HepG2 (cell line): ENCODE results near the gene SRBD1. TPM values are rescaled to one million over a fixed set of nuclear protein-coding genes. Genes with fewer than 3 reads are reported as not detected.

Source experiments
- ATAC-seq: fragments of 200-7000 bp; cut with Tn5 transposase; 3 replicates; pipeline ENCODE4 v1.9.1; 2020; ENCODE audit warnings: mild to moderate bottlenecking, moderate library complexity
- BruUV-seq: library from RNA; stranded (reverse); fragments of 400-500 nt; replicated peaks from 2 replicates; lab custom pipeline; 2021; lab: Mats Ljungman, UMichigan
- CTCF ChIA-PET: fragments of 300-600 bp; formaldehyde crosslinking; extraction: SDS; loops from one replicate; lab custom pipeline; 2021; ENCODE audit warnings: low total read pairs, inconsistent platforms, low intra/inter-chr PET ratio; lab: Yijun Ruan, JAX
- POLR2A ChIA-PET: fragments of 350-600 bp; sonication (Branson Sonifier 250); formaldehyde crosslinking; loops from one replicate; lab custom pipeline; 2020; ENCODE audit warnings: antibody characterized with exemption, inconsistent platforms; lab: Yijun Ruan, JAX
- DNase-seq: peaks from one replicate; pipeline ENCODE4 v3.0.0-alpha.2; 2015; ENCODE audit warnings: low spot score
- FAIRE-seq: peaks from 3 replicates; lab custom pipeline; 2011; peaks lifted over from hg19 to GRCh38; lab: Jason Lieb, UNC
- H2AFZ ChIP-seq: one replicate; pipeline ENCODE4 v1.6.1; 2011; ENCODE audit warnings: low read length, inconsistent platforms
- H3K27ac ChIP-seq: fragments of 300-600 bp; 3 replicates; pipeline ENCODE4 v1.8.0; 2011; ENCODE audit warnings: mixed run types, mild to moderate bottlenecking, mixed read lengths, low read length, inconsistent platforms; ENCODE audit not compliant: insufficient read depth; ENCODE audit errors: extremely low read length
- H3K27me3 ChIP-seq, 2 experiments: fragments of 200-600 bp in 1 of 2; 2 replicates in 1 of 2; 3 replicates in 1 of 2; pipeline versions ENCODE4 v1.6.0 to v1.8.0; 2011; ENCODE audit warnings: low read length in 2 of 2, mild to moderate bottlenecking in 2 of 2, moderate library complexity in 2 of 2, inconsistent platforms in 1 of 2; ENCODE audit not compliant: insufficient read depth in 2 of 2, control insufficient read depth in 1 of 2
- H3K36me3 ChIP-seq, 2 experiments: fragments of 200-600 bp in 1 of 2; replicated peaks in 1 of 2; 2 replicates in 1 of 2; 3 replicates in 1 of 2; pipeline versions ENCODE4 v1.5.1 to v1.8.0; 2011; ENCODE audit warnings: low read length in 2 of 2, inconsistent platforms in 1 of 2; ENCODE audit not compliant: insufficient read depth in 2 of 2, control insufficient read depth in 1 of 2
- H3K4me1 ChIP-seq: 2 replicates; pipeline ENCODE4 v1.5.1; 2012; ENCODE audit warnings: low read length, inconsistent platforms; ENCODE audit not compliant: insufficient read depth
- H3K4me2 ChIP-seq: 2 replicates; pipeline ENCODE4 v1.6.0; 2011; ENCODE audit warnings: low read depth, low read length, inconsistent platforms
- H3K4me3 ChIP-seq, 3 experiments: fragments of 200-600 bp in 1 of 3; sonication (generic), shearing (Covaris generic) in 1 of 3; replicated peaks in 1 of 3; 2 replicates each; pipeline ENCODE4 v1.5.1; 2011 to 2016; ENCODE audit warnings: low read length in 3 of 3, inconsistent platforms in 2 of 3, low read depth in 2 of 3, mild to moderate bottlenecking in 2 of 3, control low read depth in 1 of 3, mixed read lengths in 1 of 3; ENCODE audit not compliant: insufficient read depth in 1 of 3
- H3K79me2 ChIP-seq: one replicate; pipeline ENCODE4 v1.6.1; 2011; ENCODE audit warnings: low read length, inconsistent platforms; ENCODE audit not compliant: insufficient read depth
- H3K9ac ChIP-seq: 2 replicates; pipeline ENCODE4 v1.6.0; 2011; ENCODE audit warnings: mild to moderate bottlenecking, low read depth, low read length, inconsistent platforms; ENCODE audit not compliant: insufficient read depth
- H3K9me3 ChIP-seq: 2 replicates; pipeline ENCODE4 v1.5.1; 2012; ENCODE audit warnings: mild to moderate bottlenecking, low read length
- H4K20me1 ChIP-seq: 2 replicates; pipeline ENCODE4 v1.6.0; 2011; ENCODE audit warnings: inconsistent platforms, mild to moderate bottlenecking, low read length, moderate library complexity; ENCODE audit not compliant: insufficient read depth
- BCL6 ChIP-seq: IDR thresholded peaks from 2 replicates; pipeline ENCODE4 v1.6.1; 2016; ENCODE audit warnings: missing genetic modification reagents, missing compliant biosample characterization
- EP300 ChIP-seq, 3 experiments: sonication (generic) in 1 of 3; formaldehyde crosslinking in 1 of 3; IDR thresholded peaks; 2 replicates each; pipeline versions ENCODE4 v1.5.1 to v1.6.1; 2011 to 2020; ENCODE audit warnings: low read depth in 2 of 3, low read length in 2 of 3, borderline replicate concordance in 1 of 3, improper control_type of control experiment in 1 of 3, mild to moderate bottlenecking in 1 of 3, missing genetic modification reagents in 1 of 3, moderate library complexity in 1 of 3
- HNRNPLL ChIP-seq: fragments of 200-400 bp; formaldehyde crosslinking; IDR thresholded peaks from 2 replicates; pipeline ENCODE4 v1.6.1; 2017; ENCODE audit warnings: mild to moderate bottlenecking, low read depth, low read length; ENCODE audit not compliant: poor library complexity, severe bottlenecking
- MAFK ChIP-seq, 2 experiments: IDR thresholded peaks in 1 of 2; conservative IDR thresholded peaks in 1 of 2; 2 replicates each; pipeline ENCODE4 v1.6.1; 2011; ENCODE audit warnings: improper control_type of control experiment in 2 of 2, low read length in 2 of 2
- NPAS2 ChIP-seq: sonication (generic); formaldehyde crosslinking; IDR thresholded peaks from 2 replicates; pipeline ENCODE4 v1.8.0; 2022; ENCODE audit warnings: mild to moderate bottlenecking, missing genetic modification reagents, borderline replicate concordance
- PREB ChIP-seq: sonication (generic); formaldehyde crosslinking; IDR thresholded peaks from 2 replicates; pipeline ENCODE4 v1.4.0; 2020; ENCODE audit warnings: missing genetic modification reagents
- RBAK ChIP-seq: sonication (generic); formaldehyde crosslinking; IDR thresholded peaks from 2 replicates; pipeline ENCODE4 v1.5.1; 2020; ENCODE audit warnings: mild to moderate bottlenecking, missing genetic modification reagents
- SKIL ChIP-seq: sonication (generic); formaldehyde crosslinking; IDR thresholded peaks from 2 replicates; pipeline ENCODE4 v1.8.0; 2022; ENCODE audit warnings: missing genetic modification reagents, mild to moderate bottlenecking, moderate library complexity, borderline replicate concordance
- SNRNP70 ChIP-seq: fragments of 200-400 bp; formaldehyde crosslinking; IDR thresholded peaks from 2 replicates; pipeline ENCODE4 v1.6.1; 2017; ENCODE audit warnings: mild to moderate bottlenecking, low read depth, low read length, moderate library complexity
- ZMYM2 ChIP-seq: sonication (generic); formaldehyde crosslinking; IDR thresholded peaks from 2 replicates; pipeline ENCODE4 v1.8.0; 2022; ENCODE audit warnings: mild to moderate bottlenecking, missing genetic modification reagents
- ZNF333 ChIP-seq: sonication (generic); formaldehyde crosslinking; IDR thresholded peaks from 2 replicates; pipeline ENCODE4 v1.4.0; 2020; ENCODE audit warnings: mild to moderate bottlenecking, missing genetic modification reagents, borderline replicate concordance
- ZNF383 ChIP-seq: sonication (generic); formaldehyde crosslinking; IDR thresholded peaks from 2 replicates; pipeline ENCODE4 v1.4.0; 2020; ENCODE audit warnings: missing genetic modification reagents, mild to moderate bottlenecking, borderline replicate concordance
- ZNF574 ChIP-seq: sonication (generic); formaldehyde crosslinking; IDR thresholded peaks from 2 replicates; pipeline ENCODE4 v1.4.0; 2020; ENCODE audit warnings: missing genetic modification reagents
- ZNF766 ChIP-seq: sonication (generic); formaldehyde crosslinking; IDR thresholded peaks from 2 replicates; pipeline ENCODE4 v1.5.0; 2020; ENCODE audit warnings: missing genetic modification reagents, borderline replicate concordance
- ZNF850 ChIP-seq: sonication (generic); formaldehyde crosslinking; conservative IDR thresholded peaks from 2 replicates; pipeline ENCODE4 v1.9.0; 2021; ENCODE audit warnings: mild to moderate bottlenecking, missing genetic modification reagents
- ZSCAN9 ChIP-seq: IDR thresholded peaks from 2 replicates; pipeline ENCODE4 v1.6.1; 2016; ENCODE audit warnings: borderline replicate concordance
- WGBS: methylation state at CpG from one replicate; pipeline ENCODE4 v1.1.6; 2017; ENCODE audit warnings: low lambda C conversion rate; 5-methylcytosine and 5-hydroxymethylcytosine counted together
- in situ Hi-C: cut with HindIII; loops from 2 replicates; pipeline ENCODE4 v1.10.0; 2017; ENCODE audit warnings: low pct_unique_long_range_greater_than_20kb; ENCODE audit not compliant: extremely low pct_ligation_motif_present
- intact Hi-C: fragments of 100-400 bp; cut with micrococcal nuclease; formaldehyde crosslinking; loops from one replicate; pipeline ENCODE4 v1.10.0; 2022; ENCODE audit not compliant: unreplicated experiment
- polyA plus RNA-seq, 8 experiments: library from polyadenylated mRNA; depleted of rRNA in 3 of 8; stranded (reverse) in 7 of 8; unstranded in 1 of 8; fragments of >200 nt; fragmentation: Illumina TruSeq in 4 of 8; extraction: Trizol in 4 of 8; gene quantifications; 2 replicates each; pipeline versions ENCODE4 v1.2.1 to v1.2.3, GENCODE V29; 2011 to 2016; ENCODE audit warnings: low read depth in 4 of 8, missing spikeins in 1 of 8, mixed read lengths in 1 of 8; ENCODE audit not compliant: insufficient read depth in 1 of 8
- total RNA-seq, 5 experiments: library from RNA; depleted of rRNA; stranded (reverse); fragments of >200 nt; fragmentation: Illumina TruSeq; extraction: Trizol; gene quantifications; 2 replicates each; pipeline ENCODE4 v1.2.3, GENCODE V29; 2016; ENCODE audit warnings: low read depth in 1 of 5

The SRBD1 gene
- total and polyA plus RNA-seq, 2 of the 13 experiments (the other 11 are each of a cell fraction or from before 2014, with no cell fraction given), result 3.2 to 23.9 TPM

DNA sequence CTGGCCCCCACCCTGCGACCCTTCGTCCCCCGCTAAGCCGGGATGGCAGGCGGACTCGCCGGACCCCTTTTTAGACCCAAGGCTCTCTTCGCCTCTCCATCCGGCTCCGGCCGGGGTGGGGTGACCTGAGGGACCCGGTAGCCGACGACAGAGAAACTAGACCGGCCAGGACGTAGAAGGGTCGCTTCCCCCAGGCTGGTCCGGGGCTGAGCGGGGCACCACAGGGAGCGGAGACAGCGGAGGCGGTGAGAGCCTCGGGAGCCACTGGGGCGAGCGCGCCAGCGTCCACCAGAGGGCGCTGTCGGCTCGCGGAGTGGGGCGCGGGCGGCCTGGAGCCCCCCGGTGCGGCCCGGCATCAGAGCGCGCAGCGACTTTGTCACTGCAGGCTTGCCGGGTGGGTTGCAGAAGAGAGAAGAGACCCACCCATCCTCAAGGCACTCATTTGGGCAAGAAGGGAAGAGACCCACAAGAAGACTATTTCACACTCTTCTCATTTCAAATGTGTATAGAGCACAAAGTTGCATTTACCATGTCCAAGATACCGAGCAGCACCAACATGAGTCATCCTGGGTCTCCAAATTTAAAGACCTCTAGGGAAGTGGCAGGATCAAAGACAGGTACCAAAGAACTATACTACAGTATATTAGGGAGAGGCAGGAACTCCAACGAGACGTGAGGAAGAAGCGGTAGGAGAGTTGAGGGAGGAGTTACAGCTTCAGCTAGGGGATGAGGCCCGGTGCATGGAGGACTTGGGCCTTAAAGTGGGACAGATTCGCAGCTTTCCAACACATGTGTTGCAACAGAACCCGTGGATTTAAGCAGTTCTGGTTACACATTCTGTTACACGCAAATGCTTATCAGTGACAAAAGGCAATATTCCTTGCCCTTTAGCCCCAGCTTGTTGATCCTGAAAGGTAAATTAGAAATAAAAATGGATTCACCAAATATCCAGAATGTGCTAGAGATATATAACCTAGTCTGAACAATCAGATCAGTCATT lies 32.8 kb upstream of the SRBD1 start:
- in situ Hi-C loops, result no loop called here
- no peak for TF ChIP-seq NPAS2 (CRISPR knock-in tag)
- no peak for TF ChIP-seq PREB (CRISPR knock-in tag)
- TF ChIP-seq ZNF766, result no peak
- TF ChIP-seq SNRNP70, result no peak
- no peak; the same call in 1 of the 2 replicates for TF ChIP-seq ZNF383
- peak; percentile 98 for TF ChIP-seq HNRNPLL
- no peak for TF ChIP-seq MAFK (conservative IDR thresholded peaks at IDR 0.05 in 1 of 2, IDR thresholded peaks at IDR 0.05 in 1 of 2; ENCODE audit: low read length in 2 of 2)
- no peak for TF ChIP-seq SKIL
- no peak for TF ChIP-seq RBAK (CRISPR knock-in tag)
- no peak for TF ChIP-seq EP300 (IDR thresholded peaks at IDR 0.05; ENCODE audit: low read depth in 2 of 2, low read length in 2 of 2)
- TF ChIP-seq EP300 (CRISPR knock-in tag; IDR thresholded peaks at IDR 0.05; ENCODE audit: borderline replicate concordance), result no peak
- TF ChIP-seq ZSCAN9 (CRISPR knock-in tag), result no peak
- no peak for TF ChIP-seq ZNF850 (CRISPR knock-in tag)
- peak; percentile 20; the same call in 1 of the 2 replicates for TF ChIP-seq BCL6 (CRISPR knock-in tag)
- TF ChIP-seq ZNF333 (CRISPR knock-in tag), result no peak
- TF ChIP-seq ZNF574, result no peak
- no peak for TF ChIP-seq ZMYM2 (CRISPR knock-in tag)

More for the DNA sequence above, 32.8 kb upstream of the SRBD1 start:
- CTCF ChIA-PET, result interaction anchor here (1.2 to 2.8 kb wide), 4 partner anchors 86 to 293 kb away, joined by 4 to 31 read pairs (median 14); no protein-coding TSS in a partner anchor
- intact Hi-C loops, result loop anchor here (1.0 to 2.0 kb wide), 4 partner anchors 85 to 348 kb away; no protein-coding TSS in a partner anchor
- H3K4me1 ChIP-seq, result peaks cover 22% of the 10 kb centered on the region
- ATAC-seq (peak; percentile 98), FAIRE-seq (no peak), DNase-seq (peak; percentile 27)
- 8% methylated on average over 34 of the region's 49 CpGs for WGBS
- H3K4me2 ChIP-seq, result peak overlapping the region; percentile 73
- no peaks in the 10 kb centered on the region for H3K36me3 ChIP-seq
- no peaks in the 10 kb centered on the region for H3K9me3 ChIP-seq
- no peaks in the 10 kb centered on the region for H3K79me2 ChIP-seq
- peak overlapping the region; percentile 4; the same call in 1 of the 2 replicates for H3K9ac ChIP-seq
- peaks cover 7 to 43% of the 10 kb centered on the region in 2 experiments; a peak in 4 of 5 replicates for H3K27me3 ChIP-seq
- H4K20me1 ChIP-seq, result no peaks in the 10 kb centered on the region
- H2AFZ ChIP-seq, result no peak overlapping the region
- no TSS peak for BruUV-seq
- POLR2A ChIA-PET, result no interaction called here
- peak overlapping the region; percentile 23 to 63 (median 41); a peak in 5 of 6 replicates for H3K4me3 ChIP-seq
- H3K27ac ChIP-seq, result no peak overlapping the region
